Tibial nerve (tissue), 3 donors: ENCODE data around the gene BTBD8.

Source experiments
- CTCF ChIP-seq, 5 experiments: fragments of 200-600 bp in 3 of 5; fragments of 450-650 bp in 2 of 5; sonication (generic) in 3 of 5; IDR thresholded peaks; one replicate each; pipeline ENCODE4 v1.5.1; 2016 to 2019; ENCODE audit warnings: antibody characterized with exemption in 5 of 5, mild to moderate bottlenecking in 3 of 5, moderate library complexity in 2 of 5
- POLR2A ChIP-seq, 2 donors: fragments of 450-650 bp; IDR thresholded peaks; one replicate each; pipeline ENCODE4 v1.6.1; 2017; ENCODE audit warnings: antibody characterized with exemption in 2 of 2, mild to moderate bottlenecking in 2 of 2, moderate library complexity in 2 of 2

GRCh38 chr1:92154934-92155333 lies 74.8 kb downstream of the BTBD8 start:
- TF ChIP-seq CTCF (IDR thresholded peaks at IDR 0.05): no peak
- no peak for TF ChIP-seq POLR2A (IDR thresholded peaks at IDR 0.05)
